Measurements from ENCODE around the gene NOTCH2. TPM values are rescaled to one million over a fixed set of nuclear protein-coding genes. Genes with fewer than 3 reads are reported as not detected.

The NOTCH2 gene
- total and polyA plus RNA-seq, 2 experiments from 2014 or later: 8.5 to 56.6 TPM

DNA sequence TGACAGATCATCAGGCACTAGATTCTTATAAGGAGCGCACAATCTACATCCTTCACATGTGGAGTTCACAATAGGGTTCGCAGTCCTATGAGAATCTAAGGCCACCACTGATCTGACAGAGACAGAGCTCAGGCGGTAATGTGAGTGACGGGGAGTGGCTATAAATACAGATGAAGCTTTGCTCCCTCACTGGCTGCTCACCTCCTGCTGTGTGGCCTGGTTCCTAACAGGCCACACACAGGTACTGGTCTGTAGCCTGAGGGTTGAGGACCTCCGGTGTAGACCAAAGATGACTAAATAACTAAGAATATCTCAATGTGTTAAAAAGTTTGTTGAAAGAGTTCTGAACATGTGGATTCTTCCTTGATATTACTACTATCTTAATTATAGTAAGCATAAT, 117.0 kb downstream of the NOTCH2 start:
- Histone ChIP-seq H3K9me2 (ENCODE audit: insufficient read depth) (no peaks in the 10 kb centered on the region), H3K27ac (ENCODE audit: low read depth) (no peak overlapping the region), H3K36me3 (ENCODE audit: insufficient read depth) (0 out of 2 replicates have a peak, but pooled peaks cover 11% of the 10 kb centered on the region), H3K27me3 (ENCODE audit: insufficient read depth) (no peaks in the 10 kb centered on the region), H4K20me1 (replicated peaks; ENCODE audit: insufficient read depth) (no peaks in the 10 kb centered on the region; the same call in 1 of the 2 replicates), H3K4me3 (no peak overlapping the region), H3K79me2 (replicated peaks; ENCODE audit: insufficient read depth) (no peaks in the 10 kb centered on the region), H3K4me2 (no peak overlapping the region), H3K4me1 (ENCODE audit: insufficient read depth) (peaks cover 7% of the 10 kb centered on the region; the same call in 1 of the 2 replicates), H3F3A (replicated peaks; ENCODE audit: low read depth) (no peaks in the 10 kb centered on the region), H2AFZ (no peak overlapping the region)
- no peaks in the 10 kb centered on the region for H3K9me3 Mint-ChIP-seq
- H3K27ac Mint-ChIP-seq: no peak overlapping the region
- H3K4me1 Mint-ChIP-seq: no peaks in the 10 kb centered on the region; the same call in 2 of the 3 replicates
- ATAC-seq (no peak), DNase-seq (ENCODE audit: low spot score) (no peak)
- H3K4me3 Mint-ChIP-seq: no peak overlapping the region
- no peaks in the 10 kb centered on the region for H3K27me3 Mint-ChIP-seq (ENCODE audit: insufficient read depth, low read depth, poor library complexity)
- H3K36me3 Mint-ChIP-seq (ENCODE audit: low read depth): peaks cover 8% of the 10 kb centered on the region; the same call in 2 of the 3 replicates
- TF ChIP-seq, protein P1, sequence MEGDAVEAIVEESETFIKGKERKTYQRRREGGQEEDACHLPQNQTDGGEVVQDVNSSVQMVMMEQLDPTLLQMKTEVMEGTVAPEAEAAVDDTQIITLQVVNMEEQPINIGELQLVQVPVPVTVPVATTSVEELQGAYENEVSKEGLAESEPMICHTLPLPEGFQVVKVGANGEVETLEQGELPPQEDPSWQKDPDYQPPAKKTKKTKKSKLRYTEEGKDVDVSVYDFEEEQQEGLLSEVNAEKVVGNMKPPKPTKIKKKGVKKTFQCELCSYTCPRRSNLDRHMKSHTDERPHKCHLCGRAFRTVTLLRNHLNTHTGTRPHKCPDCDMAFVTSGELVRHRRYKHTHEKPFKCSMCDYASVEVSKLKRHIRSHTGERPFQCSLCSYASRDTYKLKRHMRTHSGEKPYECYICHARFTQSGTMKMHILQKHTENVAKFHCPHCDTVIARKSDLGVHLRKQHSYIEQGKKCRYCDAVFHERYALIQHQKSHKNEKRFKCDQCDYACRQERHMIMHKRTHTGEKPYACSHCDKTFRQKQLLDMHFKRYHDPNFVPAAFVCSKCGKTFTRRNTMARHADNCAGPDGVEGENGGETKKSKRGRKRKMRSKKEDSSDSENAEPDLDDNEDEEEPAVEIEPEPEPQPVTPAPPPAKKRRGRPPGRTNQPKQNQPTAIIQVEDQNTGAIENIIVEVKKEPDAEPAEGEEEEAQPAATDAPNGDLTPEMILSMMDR (conservative IDR thresholded peaks at IDR 0.05; ENCODE audit: low read depth in 2 of 2): no peak
- TF ChIP-seq, protein P2, sequence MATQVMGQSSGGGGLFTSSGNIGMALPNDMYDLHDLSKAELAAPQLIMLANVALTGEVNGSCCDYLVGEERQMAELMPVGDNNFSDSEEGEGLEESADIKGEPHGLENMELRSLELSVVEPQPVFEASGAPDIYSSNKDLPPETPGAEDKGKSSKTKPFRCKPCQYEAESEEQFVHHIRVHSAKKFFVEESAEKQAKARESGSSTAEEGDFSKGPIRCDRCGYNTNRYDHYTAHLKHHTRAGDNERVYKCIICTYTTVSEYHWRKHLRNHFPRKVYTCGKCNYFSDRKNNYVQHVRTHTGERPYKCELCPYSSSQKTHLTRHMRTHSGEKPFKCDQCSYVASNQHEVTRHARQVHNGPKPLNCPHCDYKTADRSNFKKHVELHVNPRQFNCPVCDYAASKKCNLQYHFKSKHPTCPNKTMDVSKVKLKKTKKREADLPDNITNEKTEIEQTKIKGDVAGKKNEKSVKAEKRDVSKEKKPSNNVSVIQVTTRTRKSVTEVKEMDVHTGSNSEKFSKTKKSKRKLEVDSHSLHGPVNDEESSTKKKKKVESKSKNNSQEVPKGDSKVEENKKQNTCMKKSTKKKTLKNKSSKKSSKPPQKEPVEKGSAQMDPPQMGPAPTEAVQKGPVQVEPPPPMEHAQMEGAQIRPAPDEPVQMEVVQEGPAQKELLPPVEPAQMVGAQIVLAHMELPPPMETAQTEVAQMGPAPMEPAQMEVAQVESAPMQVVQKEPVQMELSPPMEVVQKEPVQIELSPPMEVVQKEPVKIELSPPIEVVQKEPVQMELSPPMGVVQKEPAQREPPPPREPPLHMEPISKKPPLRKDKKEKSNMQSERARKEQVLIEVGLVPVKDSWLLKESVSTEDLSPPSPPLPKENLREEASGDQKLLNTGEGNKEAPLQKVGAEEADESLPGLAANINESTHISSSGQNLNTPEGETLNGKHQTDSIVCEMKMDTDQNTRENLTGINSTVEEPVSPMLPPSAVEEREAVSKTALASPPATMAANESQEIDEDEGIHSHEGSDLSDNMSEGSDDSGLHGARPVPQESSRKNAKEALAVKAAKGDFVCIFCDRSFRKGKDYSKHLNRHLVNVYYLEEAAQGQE (IDR thresholded peaks at IDR 0.05; ENCODE audit: unreplicated experiment): no peak
- no peak for TF ChIP-seq ZNF114 (CRISPR knock-in tag; IDR thresholded peaks at IDR 0.05)
- no peak for TF ChIP-seq EZH2 (IDR thresholded peaks at IDR 0.05; ENCODE audit: low read depth, unreplicated experiment)
- TF ChIP-seq STAT1 (IDR thresholded peaks at IDR 0.05; ENCODE audit: unreplicated experiment): no peak
- no peak for TF ChIP-seq CREB1 (CRISPR knock-in tag; IDR thresholded peaks at IDR 0.05; ENCODE audit: low read depth)
- no peak for TF ChIP-seq POLR2AphosphoS5 (IDR thresholded peaks at IDR 0.05; ENCODE audit: low read depth)
- no peak for TF ChIP-seq EZH2phosphoT487 (IDR thresholded peaks at IDR 0.05; ENCODE audit: unreplicated experiment)
- no peak for TF ChIP-seq JUNB (IDR thresholded peaks at IDR 0.05; ENCODE audit: unreplicated experiment)
- TF ChIP-seq, protein P3, sequence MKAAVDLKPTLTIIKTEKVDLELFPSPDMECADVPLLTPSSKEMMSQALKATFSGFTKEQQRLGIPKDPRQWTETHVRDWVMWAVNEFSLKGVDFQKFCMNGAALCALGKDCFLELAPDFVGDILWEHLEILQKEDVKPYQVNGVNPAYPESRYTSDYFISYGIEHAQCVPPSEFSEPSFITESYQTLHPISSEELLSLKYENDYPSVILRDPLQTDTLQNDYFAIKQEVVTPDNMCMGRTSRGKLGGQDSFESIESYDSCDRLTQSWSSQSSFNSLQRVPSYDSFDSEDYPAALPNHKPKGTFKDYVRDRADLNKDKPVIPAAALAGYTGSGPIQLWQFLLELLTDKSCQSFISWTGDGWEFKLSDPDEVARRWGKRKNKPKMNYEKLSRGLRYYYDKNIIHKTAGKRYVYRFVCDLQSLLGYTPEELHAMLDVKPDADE (IDR thresholded peaks at IDR 0.05): no peak
- TF ChIP-seq, protein P4, sequence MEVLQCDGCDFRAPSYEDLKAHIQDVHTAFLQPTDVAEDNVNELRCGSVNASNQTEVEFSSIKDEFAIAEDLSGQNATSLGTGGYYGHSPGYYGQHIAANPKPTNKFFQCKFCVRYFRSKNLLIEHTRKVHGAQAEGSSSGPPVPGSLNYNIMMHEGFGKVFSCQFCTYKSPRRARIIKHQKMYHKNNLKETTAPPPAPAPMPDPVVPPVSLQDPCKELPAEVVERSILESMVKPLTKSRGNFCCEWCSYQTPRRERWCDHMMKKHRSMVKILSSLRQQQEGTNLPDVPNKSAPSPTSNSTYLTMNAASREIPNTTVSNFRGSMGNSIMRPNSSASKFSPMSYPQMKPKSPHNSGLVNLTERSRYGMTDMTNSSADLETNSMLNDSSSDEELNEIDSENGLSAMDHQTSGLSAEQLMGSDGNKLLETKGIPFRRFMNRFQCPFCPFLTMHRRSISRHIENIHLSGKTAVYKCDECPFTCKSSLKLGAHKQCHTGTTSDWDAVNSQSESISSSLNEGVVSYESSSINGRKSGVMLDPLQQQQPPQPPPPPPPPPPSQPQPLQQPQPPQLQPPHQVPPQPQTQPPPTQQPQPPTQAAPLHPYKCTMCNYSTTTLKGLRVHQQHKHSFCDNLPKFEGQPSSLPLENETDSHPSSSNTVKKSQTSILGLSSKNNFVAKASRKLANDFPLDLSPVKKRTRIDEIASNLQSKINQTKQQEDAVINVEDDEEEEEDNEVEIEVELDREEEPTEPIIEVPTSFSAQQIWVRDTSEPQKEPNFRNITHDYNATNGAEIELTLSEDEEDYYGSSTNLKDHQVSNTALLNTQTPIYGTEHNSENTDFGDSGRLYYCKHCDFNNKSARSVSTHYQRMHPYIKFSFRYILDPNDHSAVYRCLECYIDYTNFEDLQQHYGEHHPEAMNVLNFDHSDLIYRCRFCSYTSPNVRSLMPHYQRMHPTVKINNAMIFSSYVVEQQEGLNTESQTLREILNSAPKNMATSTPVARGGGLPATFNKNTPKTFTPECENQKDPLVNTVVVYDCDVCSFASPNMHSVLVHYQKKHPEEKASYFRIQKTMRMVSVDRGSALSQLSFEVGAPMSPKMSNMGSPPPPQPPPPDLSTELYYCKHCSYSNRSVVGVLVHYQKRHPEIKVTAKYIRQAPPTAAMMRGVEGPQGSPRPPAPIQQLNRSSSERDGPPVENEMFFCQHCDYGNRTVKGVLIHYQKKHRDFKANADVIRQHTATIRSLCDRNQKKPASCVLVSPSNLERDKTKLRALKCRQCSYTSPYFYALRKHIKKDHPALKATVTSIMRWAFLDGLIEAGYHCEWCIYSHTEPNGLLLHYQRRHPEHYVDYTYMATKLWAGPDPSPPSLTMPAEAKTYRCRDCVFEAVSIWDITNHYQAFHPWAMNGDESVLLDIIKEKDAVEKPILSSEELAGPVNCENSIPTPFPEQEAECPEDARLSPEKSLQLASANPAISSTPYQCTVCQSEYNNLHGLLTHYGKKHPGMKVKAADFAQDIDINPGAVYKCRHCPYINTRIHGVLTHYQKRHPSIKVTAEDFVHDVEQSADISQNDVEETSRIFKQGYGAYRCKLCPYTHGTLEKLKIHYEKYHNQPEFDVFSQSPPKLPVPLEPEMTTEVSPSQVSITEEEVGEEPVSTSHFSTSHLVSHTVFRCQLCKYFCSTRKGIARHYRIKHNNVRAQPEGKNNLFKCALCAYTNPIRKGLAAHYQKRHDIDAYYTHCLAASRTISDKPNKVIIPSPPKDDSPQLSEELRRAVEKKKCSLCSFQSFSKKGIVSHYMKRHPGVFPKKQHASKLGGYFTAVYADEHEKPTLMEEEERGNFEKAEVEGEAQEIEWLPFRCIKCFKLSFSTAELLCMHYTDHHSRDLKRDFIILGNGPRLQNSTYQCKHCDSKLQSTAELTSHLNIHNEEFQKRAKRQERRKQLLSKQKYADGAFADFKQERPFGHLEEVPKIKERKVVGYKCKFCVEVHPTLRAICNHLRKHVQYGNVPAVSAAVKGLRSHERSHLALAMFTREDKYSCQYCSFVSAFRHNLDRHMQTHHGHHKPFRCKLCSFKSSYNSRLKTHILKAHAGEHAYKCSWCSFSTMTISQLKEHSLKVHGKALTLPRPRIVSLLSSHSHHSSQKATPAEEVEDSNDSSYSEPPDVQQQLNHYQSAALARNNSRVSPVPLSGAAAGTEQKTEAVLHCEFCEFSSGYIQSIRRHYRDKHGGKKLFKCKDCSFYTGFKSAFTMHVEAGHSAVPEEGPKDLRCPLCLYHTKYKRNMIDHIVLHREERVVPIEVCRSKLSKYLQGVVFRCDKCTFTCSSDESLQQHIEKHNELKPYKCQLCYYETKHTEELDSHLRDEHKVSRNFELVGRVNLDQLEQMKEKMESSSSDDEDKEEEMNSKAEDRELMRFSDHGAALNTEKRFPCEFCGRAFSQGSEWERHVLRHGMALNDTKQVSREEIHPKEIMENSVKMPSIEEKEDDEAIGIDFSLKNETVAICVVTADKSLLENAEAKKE (CRISPR knock-in tag; IDR thresholded peaks at IDR 0.05): no peak
- no peak for TF ChIP-seq NANOG (IDR thresholded peaks at IDR 0.05; ENCODE audit: borderline replicate concordance)
- TF ChIP-seq ZNF331 (CRISPR knock-in tag; IDR thresholded peaks at IDR 0.05; ENCODE audit: low read depth): no peak

All from GM23338 (cell line).